ENCODE results near the gene GNAZ.

GNAZ gene

DNA sequence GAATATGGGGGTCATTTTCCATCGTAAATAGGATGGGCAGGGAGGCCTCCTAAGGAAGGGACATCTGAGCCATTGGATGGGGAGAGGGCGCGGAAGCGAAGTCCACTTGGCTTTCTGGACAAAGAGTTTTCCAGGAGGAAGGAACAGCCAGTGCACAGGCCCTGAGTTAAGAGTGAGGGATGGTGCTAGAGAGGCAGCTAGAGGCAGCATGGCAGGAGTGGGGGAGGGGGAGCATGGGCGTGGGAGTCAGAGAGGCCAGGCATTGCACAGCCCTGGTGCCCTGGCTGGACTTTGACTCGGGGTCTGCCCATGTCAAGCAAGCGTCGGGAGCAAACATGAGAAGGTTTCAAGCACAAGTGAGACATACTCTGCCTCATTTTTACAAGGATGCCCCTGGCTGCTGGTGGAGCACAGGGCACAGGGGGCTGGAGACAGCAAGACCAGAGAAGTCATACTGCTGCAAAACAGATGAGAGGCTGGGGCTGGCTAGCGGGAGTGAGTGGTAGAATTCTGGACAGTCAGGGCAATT is 9.0 kb downstream of the GNAZ start:
- DNase-seq: no peak

DNA sequence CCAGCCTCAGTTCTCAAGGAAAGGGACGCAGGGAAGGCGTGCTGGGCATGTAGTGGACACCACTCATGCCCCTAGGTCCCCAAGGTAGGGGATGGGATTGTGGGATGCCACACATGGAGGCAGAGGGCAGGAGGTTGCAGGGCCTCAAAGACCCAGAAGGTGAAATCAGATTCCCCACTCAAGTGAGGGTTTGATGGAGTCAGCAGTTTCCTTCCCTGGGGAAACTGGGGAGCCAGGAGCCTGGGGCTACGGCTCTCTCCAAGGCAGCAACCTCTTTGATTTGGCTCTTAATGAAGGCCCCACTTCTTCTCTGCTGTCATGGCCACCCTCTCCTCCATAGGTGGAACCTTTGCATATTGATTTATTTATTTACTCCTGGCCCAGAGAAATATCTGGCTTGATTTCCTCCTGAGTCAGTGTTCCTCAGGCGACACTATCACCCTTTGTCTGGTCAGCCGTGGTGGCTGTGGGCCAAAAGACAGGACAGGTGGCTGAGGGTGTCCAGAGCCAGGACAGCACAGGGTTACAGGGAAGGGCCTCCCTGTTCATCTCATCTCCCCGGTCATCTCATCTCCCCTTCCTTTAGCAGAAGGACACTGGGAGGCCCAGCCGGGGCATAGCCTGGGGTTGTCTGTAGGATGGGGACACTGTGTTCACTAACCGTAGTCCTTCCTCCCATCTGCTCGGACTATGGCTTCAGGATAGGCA is 9.6 kb downstream of the GNAZ start:
- DNase-seq: no peak

DNA sequence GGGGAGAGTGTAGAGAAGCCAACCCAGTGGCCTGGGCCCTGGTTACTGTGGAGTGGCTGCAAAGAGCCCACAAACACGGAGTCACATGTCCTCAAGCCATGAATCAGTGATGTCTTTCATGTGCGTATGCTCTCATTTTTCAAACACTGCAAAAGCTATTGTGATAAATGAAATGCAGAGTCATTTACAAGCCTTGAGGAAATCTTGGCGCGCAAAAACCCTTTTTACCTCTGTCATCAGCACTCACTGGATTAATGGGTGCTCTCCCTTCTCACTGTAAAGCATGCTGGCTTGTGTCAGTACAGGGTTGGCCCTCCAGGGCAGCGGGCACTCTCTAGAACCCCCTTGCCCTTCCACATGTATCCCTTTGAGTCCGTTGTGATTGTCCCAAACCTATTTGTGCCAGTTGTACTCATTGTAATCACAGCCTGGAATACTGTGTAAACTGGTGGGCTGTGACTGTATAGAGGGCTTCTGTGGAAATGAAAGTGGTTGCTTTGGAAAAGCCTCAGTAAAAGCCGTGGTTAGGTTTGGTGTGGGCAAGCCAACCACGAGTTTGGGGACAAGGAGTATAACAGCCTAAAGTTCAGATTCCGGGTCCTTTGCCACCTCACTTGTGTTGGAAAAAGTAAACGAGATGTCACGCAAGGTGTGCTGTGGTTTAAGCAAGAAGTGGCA is 10.4 kb downstream of the GNAZ start:
- DNase-seq: no peak

DNA sequence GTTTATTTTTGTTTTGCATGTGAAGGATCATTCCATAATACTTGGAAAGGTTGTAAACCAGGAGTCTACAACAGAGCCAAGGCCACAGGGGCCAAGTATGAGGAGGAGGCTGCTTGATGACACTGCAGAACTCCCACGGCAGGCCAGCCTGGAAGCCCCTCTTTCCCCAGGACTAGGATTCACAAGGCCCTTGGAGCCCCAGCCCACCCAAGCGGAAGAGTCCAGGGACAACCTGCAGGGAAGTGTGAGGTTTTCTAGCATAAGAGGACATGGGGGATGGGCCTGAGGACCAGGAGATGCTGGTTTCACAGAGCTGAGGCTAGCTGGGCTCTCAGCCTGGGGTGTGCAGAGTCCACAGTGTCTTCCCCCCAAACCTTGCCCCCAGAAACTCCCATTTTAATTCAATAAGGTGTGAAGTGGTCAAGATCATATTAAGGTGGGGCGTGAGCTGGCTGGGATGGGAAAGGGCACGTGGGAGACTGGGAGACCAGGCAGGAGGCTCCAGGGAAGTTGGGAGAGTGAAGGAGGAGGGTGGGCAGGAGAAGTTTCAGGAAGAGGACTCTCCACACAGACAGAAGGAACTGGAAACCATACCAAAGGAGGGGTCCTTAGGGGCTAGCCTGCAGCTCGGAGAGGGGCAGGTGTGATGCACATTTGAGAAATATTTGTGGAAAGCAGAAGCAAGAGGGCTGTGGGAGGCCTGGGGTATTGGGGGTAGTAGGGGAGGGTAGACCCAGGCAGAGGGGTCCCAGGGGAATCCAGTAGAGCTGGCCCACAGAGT is 12.4 kb downstream of the GNAZ start:
- DNase-seq: no peak

DNA sequence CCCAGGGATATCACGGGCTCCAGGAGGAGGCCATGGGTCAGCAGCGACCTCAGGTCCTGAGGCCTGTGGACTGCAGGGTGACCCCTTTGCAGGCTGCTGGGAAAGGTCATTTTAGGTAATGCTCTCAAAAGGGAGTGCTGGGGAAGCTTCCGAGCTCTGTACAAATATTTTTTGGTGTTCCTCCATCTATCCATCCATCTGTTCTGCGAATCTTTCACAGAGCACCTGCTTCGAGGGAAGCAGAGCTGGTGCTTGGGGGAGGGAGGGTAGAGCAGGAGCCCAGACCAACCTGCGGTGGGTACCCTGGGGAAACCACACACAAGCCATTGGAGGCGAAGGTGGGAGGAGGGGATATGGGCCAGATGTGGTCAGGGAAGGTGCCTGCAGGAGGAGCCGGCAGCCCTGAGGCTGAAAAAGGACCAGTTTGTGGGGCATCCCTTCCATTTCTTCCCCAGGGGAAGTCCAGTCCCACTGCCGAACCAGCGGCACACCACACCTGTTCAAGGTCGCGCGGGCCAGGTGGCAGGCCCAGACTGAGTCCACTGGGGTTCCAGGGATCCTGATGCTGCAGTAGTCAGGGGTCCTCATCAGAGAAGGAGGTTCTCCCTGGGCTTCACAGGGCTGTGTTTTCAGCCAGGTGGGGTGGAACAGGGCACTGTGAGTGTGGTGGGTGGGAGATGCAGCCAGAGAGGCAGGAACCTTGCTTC is 13.1 kb downstream of the GNAZ start:
- no peak for DNase-seq

DNA sequence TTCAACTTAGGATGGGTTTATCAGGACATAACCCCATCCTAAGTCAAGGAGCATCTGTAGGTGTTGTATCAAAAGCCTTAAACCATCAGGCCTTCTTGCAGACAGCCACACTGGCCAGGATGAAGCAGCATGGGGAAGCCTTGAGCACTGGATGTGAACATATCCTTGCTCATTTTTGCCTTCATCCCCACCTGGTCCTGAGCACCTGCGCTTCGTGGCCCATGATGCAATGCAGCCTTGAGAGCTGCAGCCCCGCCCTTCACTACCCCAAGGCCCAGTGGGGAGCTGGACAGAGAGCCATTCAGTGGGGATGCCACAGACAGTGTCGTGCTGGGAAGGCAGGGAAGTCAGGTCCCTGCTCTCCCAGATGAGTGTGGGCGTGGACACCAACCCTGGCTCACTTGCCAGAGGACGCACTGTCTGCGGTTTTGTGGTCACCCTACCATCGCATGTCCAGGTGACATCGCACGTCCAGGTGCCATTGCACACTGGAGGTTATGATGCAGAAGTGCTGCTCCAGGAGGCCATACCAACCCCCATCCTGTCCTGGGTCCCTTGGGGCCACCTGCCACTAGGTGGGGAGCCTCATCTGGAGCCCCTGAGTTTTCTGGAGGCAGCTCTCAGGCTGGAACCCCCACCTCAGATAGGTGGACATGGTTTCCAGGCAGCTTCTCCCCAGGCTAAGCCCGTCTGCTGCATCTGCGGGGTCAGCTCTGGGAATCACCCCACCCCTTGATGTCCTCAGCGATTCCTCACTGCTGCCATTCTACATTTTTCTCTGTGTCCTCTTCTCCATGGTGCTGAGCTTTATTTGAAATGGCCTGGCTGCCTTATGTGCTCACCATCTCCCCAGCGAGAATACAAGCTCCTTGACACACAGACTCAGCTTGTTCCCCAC is 14.4 kb downstream of the GNAZ start:
- no peak for DNase-seq

DNA sequence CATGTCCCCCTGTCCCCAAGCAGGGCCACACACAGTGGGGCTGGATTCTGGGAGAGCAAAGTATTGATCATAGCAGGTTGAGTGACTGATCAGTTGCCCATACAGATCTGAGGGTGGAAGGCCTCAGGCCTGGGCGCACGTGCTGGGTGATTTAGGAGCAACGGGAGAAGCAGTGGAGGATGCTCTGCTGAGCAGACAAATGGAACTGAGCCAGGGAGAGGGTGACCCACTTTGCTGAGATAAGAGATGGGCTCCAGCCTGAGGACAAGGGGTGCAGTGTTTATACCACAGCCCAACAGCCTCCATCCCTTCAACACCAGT is 15.0 kb downstream of the GNAZ start:
- DNase-seq: no peak

DNA sequence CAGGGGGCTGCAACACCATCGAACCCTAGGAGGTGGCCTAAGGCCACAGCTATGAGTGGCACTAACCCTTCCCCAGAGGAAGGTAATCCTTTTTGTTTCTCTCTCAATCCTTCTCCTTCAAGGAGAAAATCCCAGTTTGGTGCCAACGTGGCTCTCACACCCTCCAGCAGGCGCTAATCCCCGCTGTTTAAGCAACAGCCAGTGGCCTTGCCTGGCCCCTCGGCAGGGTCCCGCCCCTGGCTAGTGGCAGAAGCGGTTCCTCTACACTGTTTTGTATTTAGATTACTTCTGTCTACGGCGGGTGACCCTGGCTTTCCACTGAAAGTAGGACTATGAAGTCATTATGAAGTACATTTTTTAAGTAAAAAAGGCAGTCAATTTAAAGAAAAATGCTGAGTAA is 15.5 kb downstream of the GNAZ start:
- no peak for DNase-seq

DNA sequence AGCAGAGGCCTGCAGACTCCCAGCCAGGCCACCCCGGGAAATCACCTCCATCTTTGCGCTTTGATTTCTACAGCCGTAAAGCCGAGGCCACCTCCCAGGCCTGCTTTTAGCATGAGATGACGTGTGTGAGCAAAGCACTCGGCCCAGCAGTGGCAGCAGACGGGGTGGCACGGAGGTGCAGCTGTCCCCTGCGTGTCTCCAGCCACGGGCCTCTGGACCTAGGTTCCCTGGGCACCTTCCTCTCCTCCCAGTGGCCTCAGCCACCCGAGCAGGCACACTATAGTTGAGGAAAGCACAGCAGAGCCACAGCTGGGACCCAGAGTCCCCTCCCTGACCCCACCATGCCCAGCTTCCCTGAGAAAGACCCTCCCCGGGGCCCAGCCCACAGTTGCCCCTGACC is 15.9 kb downstream of the GNAZ start:
- no peak for DNase-seq

DNA sequence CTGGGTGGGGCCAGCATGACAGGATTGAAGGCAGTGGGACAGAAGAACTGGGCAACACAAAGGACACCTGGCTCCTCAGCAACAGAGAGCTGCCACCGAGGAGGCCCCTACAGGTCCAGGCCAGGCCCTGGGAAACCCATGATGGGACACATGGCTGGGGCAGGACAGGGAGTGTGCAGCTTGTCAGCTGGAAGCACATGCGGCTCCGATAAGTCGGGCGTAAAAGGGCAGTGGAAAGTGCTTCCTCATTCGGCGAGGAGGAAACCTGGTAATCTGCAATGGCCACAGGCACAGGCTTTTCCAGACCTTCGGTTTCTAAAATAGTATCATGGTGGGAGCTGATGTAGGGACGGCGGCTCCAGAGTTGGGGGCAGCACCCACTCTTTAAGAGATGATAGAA is 16.5 kb downstream of the GNAZ start:
- DNase-seq: no peak

DNA sequence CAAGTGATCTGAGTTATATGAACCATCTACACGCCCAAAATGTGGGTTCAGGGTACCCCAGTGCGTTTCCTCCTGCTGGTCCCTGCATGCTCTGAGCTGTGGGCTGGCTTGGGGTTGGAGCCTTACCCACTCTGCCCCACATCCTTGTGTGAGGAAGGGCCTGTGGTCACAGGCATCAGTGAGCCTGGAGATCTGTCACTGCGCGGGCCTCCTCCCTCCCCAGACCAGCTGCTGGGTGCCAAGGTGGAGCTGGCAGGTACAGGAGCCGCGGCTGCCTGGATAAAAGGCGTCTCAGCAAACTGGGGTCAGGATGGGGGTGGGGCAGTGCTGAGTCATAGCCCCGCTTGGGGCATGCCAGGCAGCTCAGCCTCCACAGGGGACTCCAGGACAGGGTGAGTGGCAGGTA is 17.9 kb downstream of the GNAZ start:
- DNase-seq: no peak

DNA sequence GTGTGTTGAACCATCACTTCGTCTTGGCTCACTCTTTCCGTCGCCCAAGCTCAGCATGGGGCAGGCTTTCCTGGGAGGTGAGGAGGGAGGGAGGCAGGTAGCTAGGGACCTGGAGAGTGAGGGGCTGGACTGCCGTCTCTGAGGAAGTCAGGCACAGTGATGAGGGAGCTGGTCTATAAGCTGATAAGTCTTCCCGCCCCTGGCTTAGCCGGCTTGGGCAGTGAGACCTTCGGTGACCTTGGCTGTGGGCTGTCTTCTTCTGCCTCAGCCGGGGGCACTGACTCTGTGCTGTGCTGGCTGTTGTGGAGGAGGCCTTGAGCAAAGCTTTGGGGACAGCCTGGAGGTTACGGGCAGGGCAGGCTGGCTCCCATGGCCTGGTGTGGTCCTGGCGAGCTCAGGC is 18.7 kb downstream of the GNAZ start:
- no peak for DNase-seq

DNA sequence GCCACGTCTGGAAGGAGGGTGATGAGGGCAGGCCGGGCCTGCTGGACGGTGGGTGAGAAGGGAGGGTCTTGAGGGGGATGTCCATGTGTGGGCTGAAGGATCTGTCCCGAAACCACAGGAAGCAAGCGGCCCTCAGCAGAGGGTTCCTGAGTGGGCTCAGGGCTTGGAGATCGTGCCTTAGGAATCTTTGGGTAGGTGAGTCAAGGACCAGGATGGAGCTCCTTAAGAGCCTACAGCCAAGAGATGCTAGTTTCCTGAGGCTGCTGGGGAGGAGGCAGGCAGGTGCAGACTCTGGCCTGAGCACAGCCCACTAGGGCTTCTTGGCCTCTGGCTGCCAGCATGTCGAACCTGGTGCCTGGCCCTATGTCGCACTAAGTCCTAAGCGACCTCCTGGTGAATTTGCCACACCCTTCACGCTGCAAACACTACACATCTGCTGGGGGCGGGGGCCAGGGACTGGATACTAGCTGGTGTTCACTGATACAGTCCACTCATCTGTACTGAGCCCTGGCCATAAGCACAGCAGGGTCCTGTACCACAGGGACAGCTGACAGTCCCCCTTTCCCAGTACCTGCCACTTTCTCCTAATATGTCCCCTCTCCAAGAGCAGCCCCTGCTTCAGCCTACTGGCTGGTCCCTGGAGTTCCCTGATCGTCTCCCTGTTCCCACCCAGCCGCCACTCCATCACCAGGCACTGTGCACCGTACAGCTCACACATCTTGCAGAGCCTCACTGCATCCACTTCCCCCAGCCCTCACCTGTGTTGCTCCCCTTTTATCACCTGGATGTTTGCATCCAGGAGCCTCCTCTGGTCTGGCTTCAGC is 19.5 kb downstream of the GNAZ start:
- no peak for DNase-seq

DNA sequence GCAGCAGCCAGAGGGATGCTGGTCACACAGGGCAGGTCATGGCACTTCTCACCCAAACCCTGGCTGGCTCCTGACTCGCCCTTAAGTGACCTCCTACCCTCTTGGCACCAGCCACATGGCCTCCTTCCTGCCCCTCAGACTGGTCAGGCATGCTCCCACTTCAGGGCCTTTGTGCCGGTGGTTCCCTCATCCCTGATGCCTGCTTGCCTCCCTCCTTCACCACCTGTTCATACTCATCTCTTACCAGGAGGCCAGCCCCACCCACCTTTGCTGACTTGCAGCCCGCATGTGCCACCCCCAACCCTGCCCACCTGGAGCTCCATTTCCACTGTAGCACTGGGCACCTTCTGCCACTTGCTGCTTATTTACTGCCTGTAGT is 20.1 kb downstream of the GNAZ start:
- DNase-seq: no peak

DNA sequence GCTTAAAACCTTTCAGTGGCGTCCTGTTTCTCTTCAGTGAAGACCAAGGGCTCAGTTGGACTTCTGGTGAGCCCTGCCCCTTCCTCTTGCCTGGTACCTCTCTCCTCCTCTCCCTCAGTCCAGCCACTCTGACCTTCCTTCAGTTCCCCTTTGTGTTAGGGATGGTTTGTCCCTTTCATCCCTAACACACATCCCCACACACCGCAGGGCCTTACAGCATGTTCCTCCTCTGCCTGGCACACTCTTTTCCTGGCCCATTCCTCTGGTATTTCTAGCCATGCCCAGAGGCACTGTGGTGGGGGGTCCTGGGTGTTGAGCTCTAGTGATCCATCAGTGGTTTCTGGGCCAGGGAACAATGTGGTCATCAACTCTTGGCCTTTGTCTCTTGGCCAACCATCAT is 21.4 kb downstream of the GNAZ start:
- no peak for DNase-seq

DNA sequence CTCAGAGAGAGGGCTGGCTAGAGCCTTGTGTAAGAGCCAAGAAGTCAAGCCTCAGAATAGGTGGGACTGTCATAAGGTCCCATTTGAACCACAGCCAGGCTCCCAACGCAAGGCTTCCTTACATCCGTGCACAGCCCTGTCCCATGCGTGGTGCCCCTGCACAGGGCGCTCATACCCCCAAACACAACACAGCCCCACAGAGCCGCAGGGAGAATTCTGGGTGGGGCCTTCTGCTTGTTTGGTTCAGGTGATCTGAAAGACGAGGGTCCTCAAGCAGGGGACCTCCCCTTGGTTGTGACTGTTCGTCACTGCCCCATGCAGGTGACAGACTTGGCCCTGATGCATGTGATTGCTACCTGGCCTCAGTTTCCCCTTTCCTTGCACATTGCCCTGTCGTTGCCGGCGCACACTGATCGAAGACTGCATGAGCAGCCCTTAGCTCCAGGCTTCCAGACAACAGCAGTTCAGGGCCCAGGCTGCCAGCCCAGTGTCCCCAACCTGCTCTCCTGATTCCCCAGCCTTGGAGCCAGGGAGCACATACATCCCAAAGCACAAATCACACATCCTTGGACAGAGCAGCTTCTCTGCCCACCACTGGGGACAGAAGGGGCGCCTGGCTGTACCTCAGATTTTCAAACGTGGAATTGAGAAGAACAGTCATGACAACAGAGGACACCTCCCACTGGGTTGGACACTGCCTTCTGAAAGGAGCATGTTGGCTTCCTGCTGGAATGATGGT is 22.1 kb downstream of the GNAZ start:
- DNase-seq: no peak

DNA sequence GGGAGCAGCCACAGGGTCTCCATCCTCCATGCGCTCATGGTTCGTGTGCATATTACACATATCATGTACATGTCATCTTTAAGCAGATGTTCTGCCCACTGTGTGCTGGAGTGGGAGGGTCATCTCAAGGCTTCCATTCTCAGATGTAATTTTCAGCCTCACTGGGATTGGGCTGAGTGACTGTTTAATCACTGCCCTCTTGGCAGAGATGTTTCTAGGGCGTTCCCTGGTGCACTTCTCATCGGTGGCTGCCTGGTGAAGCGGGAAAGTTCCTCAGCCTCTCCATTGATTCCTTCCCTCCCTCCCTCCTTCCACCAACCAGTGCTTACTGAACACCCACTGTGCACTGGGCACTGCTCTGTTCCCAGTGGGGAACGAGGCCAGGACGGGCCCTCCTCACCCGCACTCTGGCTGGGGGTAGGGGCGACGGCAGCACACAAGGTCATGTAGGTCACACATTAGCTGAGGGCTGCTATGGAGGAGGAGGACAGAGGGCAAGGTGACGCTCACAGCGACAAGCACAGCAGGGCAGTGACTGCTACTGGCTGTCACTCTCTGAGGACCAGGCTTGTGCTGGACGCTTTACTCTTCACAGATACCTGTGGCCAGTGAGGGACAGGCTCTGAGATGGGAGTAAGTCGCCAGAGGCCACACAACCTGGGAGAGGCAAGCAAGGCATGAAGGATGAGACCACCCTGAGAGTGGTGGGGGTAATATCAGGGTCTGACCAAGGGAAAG is 22.9 kb downstream of the GNAZ start:
- no peak for DNase-seq

DNA sequence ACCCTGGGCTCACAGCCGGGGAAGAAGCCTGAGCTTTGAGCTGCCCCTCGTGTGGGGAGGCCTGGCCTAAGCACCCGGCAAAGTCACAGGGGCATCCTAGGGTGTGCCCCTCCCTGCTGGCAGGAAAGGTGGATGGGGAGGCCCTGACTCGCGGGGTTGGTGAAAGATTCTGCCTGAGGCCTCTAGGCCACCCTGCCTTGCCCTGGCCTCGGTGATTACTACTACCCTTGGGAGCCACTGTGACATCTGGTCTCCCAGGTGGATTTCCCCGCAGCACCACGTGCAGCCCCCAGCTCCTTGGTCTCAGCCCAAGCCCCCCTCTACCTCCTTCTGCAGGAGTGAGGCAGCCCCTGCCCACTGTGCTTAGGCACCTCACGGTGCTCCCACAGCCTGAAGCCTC is 23.9 kb downstream of the GNAZ start:
- no peak for DNase-seq

DNA sequence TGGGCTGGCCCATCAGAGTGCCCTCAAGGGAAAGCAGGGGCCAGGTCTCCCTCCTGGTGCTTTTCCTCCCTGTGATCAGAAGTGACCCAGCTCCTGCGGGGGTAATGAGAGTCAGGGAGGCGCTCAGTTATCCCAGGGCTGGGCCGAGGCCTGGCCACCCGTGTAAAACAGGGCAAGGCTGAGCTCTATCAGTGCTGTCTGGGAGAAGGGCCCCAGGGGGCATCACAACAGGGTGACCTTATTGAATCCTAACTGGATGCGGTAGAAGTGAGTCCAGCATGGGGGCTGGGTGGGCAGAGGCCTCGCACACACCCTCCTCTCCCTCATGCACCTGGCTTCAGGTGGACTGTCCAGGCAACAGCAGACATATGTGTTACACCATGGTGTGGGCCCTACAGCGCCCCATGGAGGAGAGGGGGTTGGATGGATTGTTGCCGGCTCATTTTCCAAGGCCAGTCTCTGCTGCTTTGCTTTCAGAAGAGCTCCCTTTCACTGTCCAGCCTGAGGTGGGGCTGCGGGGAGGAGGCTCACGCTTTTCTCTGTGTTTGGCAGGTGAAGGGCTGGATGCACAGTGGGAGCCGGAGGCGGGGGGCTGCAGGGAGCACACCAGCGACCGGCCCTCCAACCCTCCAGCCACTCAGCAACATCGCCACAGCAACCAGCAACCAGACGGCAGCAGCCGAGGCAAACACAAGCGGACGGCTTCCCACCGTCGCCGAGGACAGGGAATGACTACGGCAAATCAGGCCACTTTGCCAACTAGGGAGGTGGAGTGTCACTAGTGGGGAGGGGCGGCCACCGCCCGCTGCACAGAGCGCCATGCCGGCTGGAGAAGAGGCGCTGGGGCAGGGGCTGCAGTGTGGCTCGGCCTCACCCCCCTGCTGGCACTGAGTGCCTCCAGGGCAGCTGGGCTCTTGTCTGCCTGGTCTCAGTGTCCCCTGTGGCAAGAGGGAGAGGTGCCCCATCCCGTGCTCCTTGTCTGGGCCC is 24.7 kb downstream of the GNAZ start:
- DNase-seq: no peak

Data from EL (cell line).